GM19239 (cell line): ENCODE data around the gene AGXT.

Source experiments
- DNase-seq: peaks from one replicate; pipeline ENCODE4 v3.0.0; 2011; ENCODE audit warnings: low spot score; ENCODE audit not compliant: insufficient read length
- FAIRE-seq: peaks from 2 replicates; lab custom pipeline; 2011; peaks lifted over from hg19 to GRCh38; lab: Jason Lieb, UNC

AGXT gene

GRCh38 chr2:240884221-240884620, 15.6 kb downstream of the AGXT start:
- no peak for DNase-seq
- no peak for FAIRE-seq

- DNase-seq (no peak), FAIRE-seq (no peak)
These were observed 16.1 kb downstream of the AGXT start for GRCh38 chr2:240884745-240885144.

GRCh38 chr2:240885566-240885965, 16.9 kb downstream of the AGXT start:
- DNase-seq, result no peak
- FAIRE-seq, result no peak

GRCh38 chr2:240886023-240886565, 17.5 kb downstream of the AGXT start:
- FAIRE-seq, result no peak
- no peak for DNase-seq

GRCh38 chr2:240886678-240887609, 18.3 kb downstream of the AGXT start:
- DNase-seq (no peak), FAIRE-seq (no peak)

GRCh38 chr2:240887631-240888030, 19.0 kb downstream of the AGXT start:
- DNase-seq (no peak), FAIRE-seq (no peak)

- no peak for FAIRE-seq
- no peak for DNase-seq
These were observed 19.7 kb downstream of the AGXT start for GRCh38 chr2:240888130-240888889.

GRCh38 chr2:240888890-240889573, 20.4 kb downstream of the AGXT start:
- FAIRE-seq (no peak), DNase-seq (no peak)

GRCh38 chr2:240889601-240890560, 21.3 kb downstream of the AGXT start:
- no peak for FAIRE-seq
- no peak for DNase-seq

- FAIRE-seq (no peak), DNase-seq (no peak)
These were observed 22.1 kb downstream of the AGXT start for GRCh38 chr2:240890691-240891090.

- no peak for FAIRE-seq
- no peak for DNase-seq
These were observed 23.1 kb downstream of the AGXT start for GRCh38 chr2:240891492-240892340.

- FAIRE-seq (no peak), DNase-seq (no peak)
These were observed 23.7 kb downstream of the AGXT start for GRCh38 chr2:240892356-240892755.

- DNase-seq, result no peak
- FAIRE-seq, result no peak
These were observed 24.3 kb downstream of the AGXT start for GRCh38 chr2:240892925-240893324.

- FAIRE-seq, result no peak
- no peak for DNase-seq
These were observed 24.8 kb downstream of the AGXT start for GRCh38 chr2:240893363-240893844.

- DNase-seq, result no peak
- FAIRE-seq, result no peak
These were observed 25.4 kb downstream of the AGXT start for GRCh38 chr2:240894006-240894405.

- FAIRE-seq (no peak), DNase-seq (no peak)
These were observed 26.4 kb downstream of the AGXT start for GRCh38 chr2:240894836-240895558.

- FAIRE-seq, result no peak
- no peak for DNase-seq
These were observed 27.2 kb downstream of the AGXT start, which contains the start of gene MAB21L4 for GRCh38 chr2:240895656-240896388. MAB21L4 (minus strand) TSS chr2:240896156; CDS start chr2:240895997, 159 bp downstream.
